ENCODE data around the gene PARD6G. TPM values are rescaled to one million over a fixed set of nuclear protein-coding genes. Genes with fewer than 3 reads are reported as not detected.
A peak's percentile ranks its signal among the peaks of the same experiment; 100 is the strongest.

The PARD6G gene
- total RNA-seq, 1 experiment from 2014 or later, result 3.4 TPM

DNA sequence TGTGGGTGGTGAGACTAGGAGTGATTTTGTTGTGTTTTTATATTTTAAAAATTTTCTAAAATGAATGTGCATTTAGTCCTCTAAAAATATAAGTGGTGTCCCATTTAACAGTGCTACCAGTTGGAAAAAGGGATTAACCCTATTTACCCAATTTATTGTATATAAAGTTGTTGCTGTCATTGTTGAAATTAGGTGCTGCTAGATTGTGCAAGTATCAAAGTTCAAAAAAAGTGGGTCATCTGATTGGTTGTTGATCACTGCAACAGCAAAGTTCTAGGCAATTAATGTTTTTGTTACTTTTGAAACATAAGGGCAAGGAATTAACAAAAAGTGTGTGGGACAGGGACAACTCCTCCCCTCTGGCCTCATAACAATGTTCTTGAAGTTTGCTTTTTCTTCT is 97.6 kb downstream of the PARD6G start:
- no peak for DNase-seq
- Histone ChIP-seq H3K4me3 (no peak overlapping the region), H3K36me3 (peaks cover 4% of the 10 kb centered on the region; the same call in 1 of the 2 replicates), H3K27me3 (no peaks in the 10 kb centered on the region), H3K9me3 (no peaks in the 10 kb centered on the region)

DNA sequence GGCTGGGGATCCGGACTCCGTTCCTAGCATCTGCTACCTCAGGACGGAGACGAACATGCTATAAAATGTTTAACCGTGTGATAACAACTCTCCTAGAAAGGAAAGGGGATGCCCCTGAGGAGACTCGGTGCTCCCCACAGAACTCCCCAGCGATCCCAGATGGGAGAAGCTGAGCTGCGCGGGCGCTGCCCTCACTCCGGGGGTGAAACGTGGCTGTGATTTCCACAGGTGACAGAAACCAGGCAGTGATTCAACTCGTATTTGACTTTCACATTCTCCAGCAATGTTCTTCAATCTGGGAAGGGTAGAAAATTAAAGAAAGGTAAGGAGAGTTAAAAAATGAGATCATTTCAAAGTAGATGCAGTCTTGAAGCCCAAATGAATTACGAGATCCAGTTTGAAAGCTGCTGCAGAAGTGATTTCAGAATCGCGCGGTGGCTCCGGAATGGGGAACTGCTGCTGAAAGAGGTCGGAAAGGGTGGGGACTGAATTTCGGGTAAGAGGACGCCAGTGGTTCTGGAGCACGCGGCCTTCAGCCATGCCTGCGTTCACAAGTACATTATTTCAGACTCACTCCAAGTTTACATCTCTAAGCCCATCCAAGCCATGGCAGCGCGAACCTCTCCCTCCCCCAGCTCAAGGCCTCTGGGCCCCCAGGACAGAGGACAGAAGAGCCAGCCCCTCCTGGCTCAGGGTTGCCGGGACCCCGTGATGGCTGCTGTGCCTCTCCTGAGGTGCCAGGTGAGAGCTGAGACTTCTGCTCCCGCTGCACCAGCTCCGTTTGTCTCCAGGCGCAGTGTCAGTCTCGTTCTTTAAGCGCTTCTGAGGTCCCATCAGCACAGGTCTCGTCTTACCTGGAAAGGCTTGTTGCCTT is 98.8 kb downstream of the PARD6G start:
- Histone ChIP-seq H3K27me3 (no peaks in the 10 kb centered on the region), H3K4me3 (no peak overlapping the region), H3K36me3 (peaks cover 4% of the 10 kb centered on the region; the same call in 1 of the 2 replicates), H3K9me3 (no peaks in the 10 kb centered on the region)
- no peak for DNase-seq

DNA sequence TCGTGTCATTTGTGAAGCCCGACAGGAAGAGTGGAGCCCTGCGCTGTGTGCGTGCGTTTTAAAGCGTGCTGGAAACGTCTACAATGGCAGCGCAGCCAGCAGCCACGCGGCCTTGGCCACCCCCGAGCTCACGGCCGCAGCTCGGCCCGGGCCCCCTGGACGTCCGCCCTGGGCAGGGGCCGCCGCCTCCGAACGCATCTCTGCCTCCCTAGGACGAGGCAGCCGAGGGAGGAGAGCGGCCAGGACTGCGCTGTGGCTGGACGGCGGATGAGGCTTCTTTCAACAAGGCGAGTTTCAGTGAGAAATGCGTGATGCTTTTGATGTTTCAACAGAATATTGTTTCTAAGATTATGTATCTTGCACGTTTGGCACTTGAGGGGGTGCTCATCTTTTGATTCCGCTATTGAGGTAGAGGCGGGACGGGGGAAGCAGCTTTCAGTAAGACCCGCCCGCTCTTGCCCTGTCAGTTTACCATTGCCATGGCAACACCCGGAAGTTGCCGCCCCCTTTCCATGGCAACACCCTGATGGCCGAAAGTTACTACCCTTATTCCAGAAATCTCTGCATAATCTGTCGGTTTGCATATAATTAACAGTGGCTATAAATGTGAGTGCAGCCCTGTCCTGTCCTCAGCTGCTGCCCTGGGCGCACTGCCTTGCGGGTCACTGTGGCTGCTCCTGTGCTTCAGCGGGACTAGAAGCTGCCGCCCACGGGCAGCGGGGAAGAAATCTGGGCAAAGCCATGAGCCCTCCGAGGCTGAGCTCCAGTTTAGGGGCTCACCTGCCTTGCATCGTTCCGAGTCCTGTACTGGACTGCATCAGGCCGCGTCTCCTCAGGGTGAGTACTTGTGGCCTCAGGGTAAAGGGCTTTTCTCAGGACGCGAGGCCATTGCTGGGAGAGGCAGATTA is 99.6 kb downstream of the PARD6G start:
- H3K27me3 ChIP-seq, result no peaks in the 10 kb centered on the region
- peak overlapping the region; percentile 29 for H3K4me3 ChIP-seq
- DNase-seq, result peak; percentile 37
- H3K36me3 ChIP-seq, result peaks cover 4% of the 10 kb centered on the region; the same call in 1 of the 2 replicates
- no peaks in the 10 kb centered on the region for H3K9me3 ChIP-seq

DNA sequence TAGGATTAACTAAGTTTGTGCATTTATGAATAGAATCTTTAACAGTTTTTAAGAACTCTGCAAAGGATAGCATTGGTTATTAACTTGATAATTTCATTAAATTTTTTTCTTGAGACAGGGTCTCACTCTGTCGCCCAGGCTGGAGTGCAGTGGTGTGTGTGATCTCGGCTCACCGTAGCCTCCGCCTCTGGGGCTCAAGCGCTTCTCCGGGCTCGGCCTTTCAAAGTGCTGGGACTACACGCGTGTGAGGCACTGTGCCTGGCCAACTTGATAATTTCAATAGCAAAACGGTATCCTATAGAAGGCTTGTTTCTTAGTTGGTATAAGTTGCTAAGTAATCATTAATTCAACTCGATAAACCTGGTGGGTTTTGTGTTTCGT is 100.3 kb downstream of the PARD6G start:
- Histone ChIP-seq H3K27me3 (no peaks in the 10 kb centered on the region), H3K36me3 (peaks cover 4% of the 10 kb centered on the region; the same call in 1 of the 2 replicates), H3K9me3 (no peaks in the 10 kb centered on the region), H3K4me3 (no peak overlapping the region)
- DNase-seq, result no peak

DNA sequence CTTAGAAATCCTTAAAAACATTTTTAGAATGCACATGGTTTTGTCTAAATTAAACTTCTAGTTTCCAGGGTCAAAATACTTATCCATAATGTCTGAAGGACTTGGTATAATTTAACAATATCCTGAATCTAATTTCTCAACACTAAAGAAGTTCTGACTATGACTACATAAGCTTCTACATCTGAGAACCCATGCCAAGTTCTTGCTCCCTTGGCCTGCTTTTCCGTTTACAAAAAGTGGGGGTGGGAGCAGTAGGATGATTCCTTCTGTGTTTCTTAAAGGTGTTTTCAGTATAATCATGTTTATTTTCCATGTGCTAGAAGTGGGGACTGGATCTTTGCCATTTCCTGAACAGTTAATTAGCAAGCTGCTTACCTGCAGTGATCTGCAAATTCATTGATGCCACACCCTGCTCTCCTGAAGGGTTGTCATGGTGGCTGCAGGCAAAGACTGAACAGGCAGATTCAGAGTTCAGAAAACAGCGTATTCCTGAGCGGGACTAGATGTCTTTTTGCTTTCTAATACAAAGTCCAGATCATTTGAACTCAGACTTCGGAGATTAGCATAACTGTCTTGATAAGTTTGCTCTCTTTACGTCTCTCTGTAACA is 102.0 kb downstream of the PARD6G start:
- DNase-seq, result no peak

DNA sequence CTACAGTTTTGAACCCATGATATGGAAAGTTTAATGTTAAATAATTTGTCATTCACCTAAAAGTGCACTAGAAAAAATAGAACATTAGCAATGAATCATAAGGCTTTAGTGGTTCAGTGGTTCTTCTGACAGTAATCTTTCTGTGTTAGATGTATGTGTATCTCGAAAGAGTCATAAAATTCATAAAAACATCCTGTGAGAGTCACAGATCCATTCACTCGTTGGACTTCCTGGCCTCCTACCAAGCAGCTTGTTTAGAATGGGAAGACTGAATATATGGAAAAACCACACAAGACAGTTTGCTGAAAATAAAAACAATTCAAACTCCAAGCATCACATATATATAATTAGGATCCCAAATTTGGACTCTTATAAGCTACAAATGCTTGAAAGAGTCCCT is 103.4 kb downstream of the PARD6G start:
- DNase-seq, result peak; percentile 18
- Histone ChIP-seq H3K9me3 (no peaks in the 10 kb centered on the region), H3K27me3 (no peaks in the 10 kb centered on the region), H3K36me3 (peaks cover 13% of the 10 kb centered on the region), H3K4me3 (no peak overlapping the region)

More for the DNA sequence above, 102.0 kb downstream of the PARD6G start:
- no peaks in the 10 kb centered on the region for H3K27me3 ChIP-seq
- H3K9me3 ChIP-seq, result no peaks in the 10 kb centered on the region
- H3K4me3 ChIP-seq, result no peak overlapping the region
- peaks cover 7% of the 10 kb centered on the region; the same call in 1 of the 2 replicates for H3K36me3 ChIP-seq

DNA sequence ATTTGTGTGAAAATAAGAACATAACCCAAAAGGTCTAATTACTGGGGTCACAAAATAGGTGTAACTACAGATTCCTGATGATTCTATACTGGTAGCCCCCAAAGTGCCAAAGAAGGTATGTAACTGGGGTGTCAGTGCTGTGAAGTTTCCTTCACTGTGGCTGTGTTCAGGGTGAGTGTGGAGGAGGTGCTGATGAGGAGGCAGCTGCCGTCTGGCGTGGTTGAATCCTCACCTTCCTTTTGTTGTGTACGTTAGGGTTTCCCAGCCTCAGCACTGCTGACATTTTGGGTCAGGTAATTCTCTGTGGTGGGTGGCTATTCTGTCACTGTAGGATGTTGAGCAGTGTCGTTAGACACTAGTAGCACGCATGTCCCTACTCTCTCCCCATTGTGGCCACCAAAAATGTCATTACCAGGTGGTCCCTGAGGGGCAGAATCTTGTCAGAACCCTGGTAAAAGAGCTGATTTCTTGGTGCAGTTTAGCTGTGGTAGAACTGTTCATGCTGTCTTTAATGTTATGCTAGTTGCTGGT is 106.8 kb downstream of the PARD6G start:
- Histone ChIP-seq H3K4me3 (no peak overlapping the region), H3K27me3 (no peaks in the 10 kb centered on the region), H3K9me3 (no peaks in the 10 kb centered on the region), H3K36me3 (peaks cover 42% of the 10 kb centered on the region)
- no peak for DNase-seq

DNA sequence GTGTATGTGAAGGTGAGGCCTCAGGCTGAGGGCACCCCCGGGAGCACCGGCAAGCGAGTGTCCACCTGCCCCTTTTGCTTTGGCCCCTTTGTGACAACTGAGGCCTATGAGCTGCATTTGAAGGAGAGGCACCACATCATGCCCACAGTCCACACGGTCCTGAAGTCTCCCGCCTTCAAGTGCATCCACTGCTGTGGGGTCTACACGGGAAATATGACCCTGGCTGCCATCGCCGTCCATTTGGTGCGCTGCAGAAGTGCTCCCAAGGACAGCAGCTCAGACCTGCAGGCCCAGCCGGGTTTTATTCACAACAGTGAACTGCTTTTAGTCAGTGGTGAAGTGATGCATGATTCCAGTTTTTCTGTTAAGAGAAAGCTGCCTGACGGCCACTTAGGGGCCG is 109.3 kb downstream of the PARD6G start:
- H3K27me3 ChIP-seq, result no peaks in the 10 kb centered on the region
- H3K36me3 ChIP-seq, result peaks cover 60% of the 10 kb centered on the region
- H3K9me3 ChIP-seq, result no peaks in the 10 kb centered on the region
- no peak overlapping the region for H3K4me3 ChIP-seq
- no peak for DNase-seq

DNA sequence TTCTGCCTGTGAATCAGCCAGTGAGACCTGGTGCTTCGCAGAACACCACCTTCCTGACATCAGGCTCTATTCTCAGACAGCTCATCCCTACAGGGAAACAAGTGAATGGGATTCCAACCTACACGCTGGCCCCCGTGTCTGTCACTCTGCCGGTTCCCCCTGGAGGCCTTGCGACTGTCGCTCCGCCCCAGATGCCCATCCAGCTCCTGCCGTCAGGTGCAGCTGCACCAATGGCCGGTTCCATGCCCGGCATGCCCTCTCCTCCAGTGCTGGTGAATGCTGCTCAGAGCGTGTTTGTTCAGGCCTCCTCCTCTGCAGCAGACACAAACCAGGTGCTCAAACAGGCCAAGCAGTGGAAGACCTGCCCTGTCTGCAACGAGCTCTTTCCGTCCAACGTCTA is 110.2 kb downstream of the PARD6G start:
- H3K27me3 ChIP-seq, result no peaks in the 10 kb centered on the region
- peaks cover 64% of the 10 kb centered on the region for H3K36me3 ChIP-seq
- no peak overlapping the region for H3K4me3 ChIP-seq
- no peaks in the 10 kb centered on the region for H3K9me3 ChIP-seq
- DNase-seq, result no peak

DNA sequence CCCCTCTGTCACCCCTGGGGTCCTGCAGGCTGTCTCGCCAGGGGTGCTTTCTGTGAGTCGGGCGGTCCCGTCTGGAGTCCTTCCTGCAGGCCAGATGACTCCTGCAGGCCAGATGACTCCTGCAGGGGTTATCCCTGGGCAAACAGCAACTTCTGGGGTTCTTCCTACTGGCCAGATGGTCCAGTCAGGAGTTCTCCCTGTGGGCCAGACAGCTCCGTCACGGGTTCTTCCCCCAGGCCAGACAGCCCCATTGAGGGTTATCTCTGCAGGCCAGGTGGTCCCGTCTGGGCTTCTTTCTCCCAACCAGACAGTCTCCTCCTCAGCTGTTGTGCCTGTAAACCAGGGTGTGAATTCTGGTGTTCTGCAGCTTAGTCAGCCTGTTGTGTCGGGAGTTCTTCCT is 110.6 kb downstream of the PARD6G start:
- Histone ChIP-seq H3K4me3 (no peak overlapping the region), H3K36me3 (peaks cover 64% of the 10 kb centered on the region), H3K9me3 (no peaks in the 10 kb centered on the region), H3K27me3 (no peaks in the 10 kb centered on the region)
- DNase-seq, result no peak

DNA sequence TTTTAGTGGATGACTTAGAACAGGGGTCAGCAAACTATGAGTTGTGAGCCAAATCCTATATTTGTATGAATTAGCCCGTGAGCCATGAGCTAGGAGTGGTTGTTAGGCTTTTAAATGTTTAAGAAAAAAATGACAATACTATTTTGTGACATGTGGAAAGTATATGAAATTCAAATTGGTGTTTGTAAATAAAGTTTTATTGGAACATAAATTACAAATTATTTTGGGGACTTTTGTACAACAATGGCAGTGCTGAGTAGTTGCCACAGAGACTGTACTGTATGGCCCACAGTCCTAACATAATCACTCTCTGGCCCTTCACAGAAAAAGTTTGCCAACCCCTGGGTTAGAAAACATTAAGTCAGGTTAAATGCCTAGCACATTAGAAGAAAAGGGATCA is 112.2 kb downstream of the PARD6G start:
- no peaks in the 10 kb centered on the region for H3K9me3 ChIP-seq
- no peaks in the 10 kb centered on the region for H3K27me3 ChIP-seq
- no peak overlapping the region for H3K4me3 ChIP-seq
- peaks cover 67% of the 10 kb centered on the region for H3K36me3 ChIP-seq
- DNase-seq, result no peak

DNA sequence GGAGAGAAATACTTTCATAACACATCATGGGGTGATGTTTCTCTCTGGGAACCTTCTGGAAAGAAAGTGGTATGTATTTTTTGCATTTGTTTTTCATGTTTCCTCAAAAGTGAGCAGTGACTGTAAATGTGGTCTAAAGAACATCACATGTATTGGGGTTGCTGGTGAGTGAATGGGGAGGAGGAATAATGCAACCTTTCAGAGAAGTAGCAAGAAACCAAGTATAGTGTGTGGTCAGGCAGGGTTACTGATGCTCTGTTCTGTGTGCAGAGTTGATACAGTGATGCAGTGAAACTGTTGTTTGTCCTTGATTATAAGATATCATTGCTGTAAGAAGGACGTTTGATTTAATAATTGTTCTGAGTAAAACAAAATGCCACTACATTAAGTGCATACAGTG is 114.2 kb downstream of the PARD6G start:
- Histone ChIP-seq H3K36me3 (peaks cover 60% of the 10 kb centered on the region), H3K27me3 (no peaks in the 10 kb centered on the region), H3K4me3 (no peak overlapping the region), H3K9me3 (no peaks in the 10 kb centered on the region)
- DNase-seq, result no peak

DNA sequence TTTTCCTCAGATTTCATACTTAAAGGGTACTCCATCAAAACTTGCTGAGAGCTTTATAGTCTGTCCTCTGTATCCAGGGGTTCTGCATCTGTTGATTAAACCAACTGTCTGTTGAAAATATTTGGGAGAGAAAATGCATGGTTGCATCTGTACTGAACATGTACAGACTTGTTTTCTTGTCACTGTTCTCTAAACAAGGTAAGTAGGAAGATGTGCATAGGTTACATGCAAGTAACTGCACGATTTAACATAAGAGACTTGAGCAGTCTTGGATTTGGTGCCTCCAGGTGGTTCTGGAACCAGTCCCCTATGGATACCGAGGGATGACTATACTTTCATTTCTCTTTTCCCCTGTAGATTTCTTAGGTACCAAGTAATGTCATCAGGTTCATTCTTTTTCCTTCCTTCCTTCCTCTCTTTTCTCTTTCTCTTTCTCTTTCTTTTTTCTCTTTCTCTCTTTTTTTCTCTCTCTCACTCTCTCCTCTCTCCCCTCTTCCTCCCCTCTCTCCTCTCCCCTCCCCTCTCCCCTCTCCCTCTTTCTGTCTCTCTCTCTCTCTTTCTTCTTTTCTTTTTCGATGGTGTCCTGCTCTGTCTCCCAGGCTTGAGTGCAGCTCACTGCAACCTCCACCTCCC is 115.0 kb downstream of the PARD6G start:
- peaks cover 60% of the 10 kb centered on the region for H3K36me3 ChIP-seq
- no peak for DNase-seq

DNA sequence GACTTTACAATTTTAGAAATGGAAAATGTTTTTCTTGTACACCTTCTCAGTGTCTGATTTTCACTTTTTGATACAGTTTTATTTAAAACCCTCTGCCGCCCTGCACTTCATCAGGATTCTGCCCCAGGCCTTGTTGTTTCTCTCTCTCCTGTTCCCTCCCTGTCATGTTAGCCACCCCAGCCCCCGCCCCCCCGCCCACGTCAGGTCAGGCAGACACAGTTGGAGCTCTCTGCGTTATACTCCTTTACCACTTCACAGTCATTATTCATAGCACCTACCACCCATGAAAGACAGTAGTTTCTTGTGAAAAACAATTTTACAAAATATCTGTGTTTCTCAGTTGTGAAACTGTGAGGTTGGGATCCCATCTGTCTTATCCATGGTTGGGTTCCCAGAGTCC is 116.8 kb downstream of the PARD6G start:
- Histone ChIP-seq H3K27me3 (no peaks in the 10 kb centered on the region), H3K36me3 (peaks cover 62% of the 10 kb centered on the region), H3K9me3 (peaks cover 6% of the 10 kb centered on the region), H3K4me3 (no peak overlapping the region)
- DNase-seq, result no peak

More for the DNA sequence above, 115.0 kb downstream of the PARD6G start:
- Histone ChIP-seq H3K9me3 (no peaks in the 10 kb centered on the region), H3K27me3 (no peaks in the 10 kb centered on the region), H3K4me3 (no peak overlapping the region)

DNA sequence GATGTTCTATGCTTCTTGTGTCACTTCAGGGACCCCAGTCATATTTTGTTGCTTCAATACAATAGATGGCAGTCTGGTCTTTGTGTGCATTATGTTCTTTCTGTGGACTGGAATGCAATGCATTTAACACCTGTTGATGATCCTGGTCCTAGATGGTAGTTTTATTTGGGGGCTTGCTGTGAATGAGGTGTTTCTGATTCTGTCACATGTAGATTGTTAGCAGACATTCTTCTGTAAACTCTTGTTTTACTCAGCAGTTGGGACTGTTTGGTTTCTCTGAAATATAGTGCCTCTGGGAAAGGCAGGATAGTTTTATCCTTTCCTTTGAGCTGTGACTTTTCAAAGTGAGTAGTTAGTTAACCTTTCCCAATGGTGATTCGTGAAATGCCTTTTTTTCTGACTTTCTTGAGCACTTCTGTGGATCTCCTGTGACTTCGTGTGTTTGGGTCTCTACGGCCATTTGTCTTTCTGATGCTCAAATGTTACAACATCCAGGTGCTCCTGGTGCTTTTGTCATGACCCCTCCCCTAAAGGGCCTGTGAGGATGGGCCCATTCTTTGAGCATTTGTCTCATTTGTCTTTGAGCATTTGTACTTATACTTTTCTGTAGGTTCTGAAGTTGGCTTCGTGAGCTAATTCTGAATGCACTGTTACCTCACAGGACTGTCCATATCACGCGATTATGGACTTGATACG is 117.5 kb downstream of the PARD6G start:
- Histone ChIP-seq H3K36me3 (peaks cover 60% of the 10 kb centered on the region), H3K27me3 (no peaks in the 10 kb centered on the region), H3K4me3 (no peak overlapping the region), H3K9me3 (peaks cover 6% of the 10 kb centered on the region)
- no peak for DNase-seq

DNA sequence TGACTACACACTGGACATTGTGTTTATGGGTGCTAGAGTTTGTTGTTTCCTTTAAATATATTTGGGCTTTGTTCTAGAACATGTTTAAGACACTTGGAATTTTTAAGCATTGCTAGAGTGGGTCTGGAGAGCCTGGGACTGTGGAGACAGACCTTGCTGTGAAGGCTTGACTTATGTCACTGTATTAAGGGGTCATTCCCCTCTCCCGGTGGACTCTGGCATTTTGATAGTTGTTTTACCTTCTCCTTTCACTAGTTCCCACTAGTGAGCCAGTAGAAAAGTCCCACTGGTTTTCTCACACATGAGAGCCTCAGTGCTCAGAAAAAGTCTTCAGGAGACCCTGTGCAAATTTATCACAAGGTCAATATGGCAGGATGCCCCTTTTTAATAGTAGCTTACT is 119.7 kb downstream of the PARD6G start:
- no peak overlapping the region for H3K4me3 ChIP-seq
- peaks cover 6% of the 10 kb centered on the region for H3K9me3 ChIP-seq
- H3K36me3 ChIP-seq, result peaks cover 57% of the 10 kb centered on the region
- DNase-seq, result no peak
- H3K27me3 ChIP-seq, result no peaks in the 10 kb centered on the region
